HepG2 (cell line): Measurements from ENCODE around the gene CRIP1. TPM values are rescaled to one million over a fixed set of nuclear protein-coding genes. Genes with fewer than 3 reads are reported as not detected.
A peak's percentile ranks its signal among the peaks of the same experiment; 100 is the strongest.

Experiments
- CC2D1A ChIP-seq: sonication (generic); formaldehyde crosslinking; IDR thresholded peaks from 2 replicates; pipeline ENCODE4 v1.8.1; 2023; ENCODE audit warnings: mild to moderate bottlenecking, missing genetic modification reagents
- HOMEZ ChIP-seq: IDR thresholded peaks from 2 replicates; pipeline ENCODE4 v1.6.1; 2016; ENCODE audit warnings: low read depth
- PHF8 ChIP-seq: sonication (generic); formaldehyde crosslinking; IDR thresholded peaks from 2 replicates; pipeline ENCODE4 v1.5.0; 2020; ENCODE audit warnings: missing genetic modification reagents
- SRSF4 ChIP-seq: fragments of 200-400 bp; formaldehyde crosslinking; IDR thresholded peaks from one replicate; pipeline ENCODE4 v1.6.1; 2018; ENCODE audit warnings: mild to moderate bottlenecking, low read depth, low read length, moderate library complexity; ENCODE audit not compliant: poor library complexity, severe bottlenecking
- ZNF276 ChIP-seq: sonication (generic); formaldehyde crosslinking; IDR thresholded peaks from 2 replicates; pipeline ENCODE4 v1.4.0; 2020; ENCODE audit warnings: mild to moderate bottlenecking, low read depth, missing genetic modification reagents
- ZNF512B ChIP-seq: sonication (generic); formaldehyde crosslinking; IDR thresholded peaks from 2 replicates; pipeline ENCODE4 v1.5.1; 2020; ENCODE audit warnings: missing genetic modification reagents, mild to moderate bottlenecking, borderline replicate concordance
- ZNF646 ChIP-seq: sonication (generic); formaldehyde crosslinking; IDR thresholded peaks from 2 replicates; pipeline ENCODE4 v1.9.0; 2021; ENCODE audit warnings: mild to moderate bottlenecking, missing genetic modification reagents
- ZNF678 ChIP-seq: sonication (generic); formaldehyde crosslinking; IDR thresholded peaks from 2 replicates; pipeline ENCODE4 v1.4.0; 2020; ENCODE audit warnings: mild to moderate bottlenecking, missing genetic modification reagents
- ZNF724P ChIP-seq: sonication (generic); formaldehyde crosslinking; IDR thresholded peaks from 2 replicates; pipeline ENCODE4 v1.8.0; 2022; ENCODE audit warnings: missing genetic modification reagents, borderline replicate concordance
- polyA plus RNA-seq, 8 experiments: library from polyadenylated mRNA; depleted of rRNA in 3 of 8; stranded (reverse) in 7 of 8; unstranded in 1 of 8; fragments of >200 nt; fragmentation: Illumina TruSeq in 4 of 8; extraction: Trizol in 4 of 8; gene quantifications; 2 replicates each; pipeline versions ENCODE4 v1.2.1 to v1.2.3, GENCODE V29; 2011 to 2016; ENCODE audit warnings: low read depth in 4 of 8, missing spikeins in 1 of 8, mixed read lengths in 1 of 8; ENCODE audit not compliant: insufficient read depth in 1 of 8
- total RNA-seq, 5 experiments: library from RNA; depleted of rRNA; stranded (reverse); fragments of >200 nt; fragmentation: Illumina TruSeq; extraction: Trizol; gene quantifications; 2 replicates each; pipeline ENCODE4 v1.2.3, GENCODE V29; 2016; ENCODE audit warnings: low read depth in 1 of 5

CRIP1 gene
- total and polyA plus RNA-seq, 2 of the 13 experiments (the other 11 are each of a cell fraction or from before 2014, with no cell fraction given) = 53.9 to 59.5 TPM

GRCh38 chr14:105480807-105481801, 5.6 kb upstream of the CRIP1 start (continued):
- no peak for TF ChIP-seq ZNF512B (CRISPR knock-in tag)
- TF ChIP-seq CC2D1A (CRISPR knock-in tag) = no peak
- TF ChIP-seq HOMEZ (CRISPR knock-in tag) = no peak
- no peak for TF ChIP-seq SRSF4
- no peak for TF ChIP-seq ZNF646
- TF ChIP-seq PHF8 = 0 out of 2 replicates have a peak, but pooled peaks have one; percentile 18
- no peak for TF ChIP-seq ZNF678
- TF ChIP-seq ZNF276 (CRISPR knock-in tag) = no peak
- TF ChIP-seq ZNF724P (CRISPR knock-in tag) = no peak
